Measurements from ENCODE around the gene BIRC3. TPM values are rescaled to one million over a fixed set of nuclear protein-coding genes. Genes with fewer than 3 reads are reported as not detected.
"Not testable (repeated sequence)": the region's sequence is repeated elsewhere in the genome, so short reads cannot be mapped to it uniquely, and the experiment has no call there.

BIRC3 gene
- total and polyA plus RNA-seq, 8 donors, result 4.8 to 47.3 (median 8.2) TPM

DNA sequence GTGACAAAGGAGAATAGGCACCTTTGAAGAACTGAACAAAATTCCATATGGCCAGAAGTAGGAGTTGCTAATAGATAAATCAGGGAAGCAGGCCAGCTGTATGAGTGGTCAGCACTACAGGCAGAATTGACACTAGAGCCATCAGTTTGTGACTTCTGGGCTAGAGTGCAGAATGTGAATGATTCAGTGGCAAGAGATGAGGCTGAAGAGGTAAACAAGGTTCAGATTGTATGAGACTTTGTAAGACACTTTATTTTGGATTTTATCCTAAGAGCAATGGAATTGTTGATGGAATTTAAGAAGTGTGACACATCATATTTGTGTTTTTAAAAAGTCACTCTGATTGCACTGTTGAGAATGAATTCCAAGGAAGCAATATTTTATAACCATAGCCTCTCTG, 12.9 kb downstream of the BIRC3 start:
- TF ChIP-seq CTCF (IDR thresholded peaks at IDR 0.05), result no peak
- intact Hi-C loops (cut with DNase I), result no loop called here
- H3K9me3 ChIP-seq, result no peaks in the 10 kb centered on the region
- H3K4me1 ChIP-seq, result no peaks in the 10 kb centered on the region
- no peak for FAIRE-seq
- ATAC-seq, result no peak
- H3K27me3 ChIP-seq, result no peaks in the 10 kb centered on the region
- H3K36me3 ChIP-seq, result peaks cover 0 to 40% (median 6%) of the 10 kb centered on the region in 3 donors
- DNase-seq, result no peak
- H3K27ac ChIP-seq, result no peak overlapping the region
- no peak overlapping the region for H3K4me3 ChIP-seq

DNA sequence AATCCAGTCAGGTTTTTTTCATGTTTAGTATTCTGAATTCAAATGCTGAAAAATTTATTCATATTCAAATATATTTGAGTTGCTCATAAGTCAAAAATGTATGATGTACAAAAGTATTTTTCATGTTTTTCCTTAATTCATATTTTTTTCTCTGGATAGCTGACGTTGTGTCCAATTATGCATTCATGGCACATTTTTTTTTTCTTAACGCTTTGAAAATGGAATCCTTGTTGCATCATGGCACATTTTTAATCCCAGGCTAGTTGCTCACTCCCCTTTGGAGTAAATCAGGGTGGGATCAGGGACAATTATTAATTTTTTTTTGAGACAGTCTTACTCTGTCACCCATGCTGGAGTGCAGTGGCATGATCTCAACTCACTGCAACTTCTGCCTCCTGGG, 14.1 kb downstream of the BIRC3 start:
- no peak for FAIRE-seq
- TF ChIP-seq CTCF (IDR thresholded peaks at IDR 0.05), result no peak
- intact Hi-C loops (cut with DNase I), result no loop called here
- Histone ChIP-seq H3K4me3 (no peak overlapping the region), H3K27me3 (no peaks in the 10 kb centered on the region), H3K27ac (no peak overlapping the region), H3K36me3 (peaks cover 0 to 40% (median 6%) of the 10 kb centered on the region in 3 donors), H3K4me1 (no peaks in the 10 kb centered on the region), H3K9me3 (no peaks in the 10 kb centered on the region)
- no peak for DNase-seq
- ATAC-seq, result no peak
- WGBS, 2 donors, result 73 to 85% methylated on average over 2 of the region's 2 CpGs

GRCh38 chr11:102332611-102332994, 15.3 kb downstream of the BIRC3 start:
- DNase-seq (no peak), FAIRE-seq (no peak), ATAC-seq (no peak)
- Histone ChIP-seq H3K4me1 (no peaks in the 10 kb centered on the region), H3K9me3 (no peaks in the 10 kb centered on the region), H3K27me3 (no peaks in the 10 kb centered on the region), H3K27ac (no peak overlapping the region), H3K4me3 (no peak overlapping the region), H3K36me3 (peaks cover 0 to 40% (median 6%) of the 10 kb centered on the region in 3 donors)
- WGBS, 2 donors, result 83 to 84% methylated on average over 1 of the region's 1 CpG
- intact Hi-C loops (cut with DNase I), result no loop called here
- no peak for TF ChIP-seq CTCF (IDR thresholded peaks at IDR 0.05)

DNA sequence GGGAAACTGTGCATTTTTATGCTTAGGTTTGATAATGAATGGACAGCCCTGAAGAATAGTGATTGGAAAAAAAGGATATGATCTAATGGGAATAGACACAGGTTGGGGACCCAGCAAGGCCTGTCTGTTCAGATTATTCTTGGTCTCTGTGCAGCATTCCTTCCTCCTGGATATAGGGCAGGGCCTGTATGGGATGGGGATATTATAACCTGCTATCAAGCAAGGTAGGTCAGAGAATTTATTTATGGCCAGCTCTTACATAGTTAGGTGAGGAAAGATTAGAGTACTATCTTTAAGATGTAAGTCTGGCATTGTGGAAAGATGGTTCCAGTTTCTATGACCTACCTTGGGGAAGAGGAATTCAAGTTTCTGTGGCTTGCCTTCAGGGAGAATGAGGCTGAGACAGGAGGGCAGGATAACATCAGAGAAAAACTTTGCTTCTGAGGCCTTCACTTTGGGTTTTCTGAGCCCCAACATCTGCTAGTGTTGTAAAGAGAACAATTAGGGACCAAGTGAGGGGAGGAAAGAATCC, 21.3 kb downstream of the BIRC3 start:
- no peaks in the 10 kb centered on the region for H3K36me3 ChIP-seq
- no peak for FAIRE-seq
- no peak overlapping the region for H3K4me3 ChIP-seq
- H3K4me1 ChIP-seq, result no peaks in the 10 kb centered on the region
- no peaks in the 10 kb centered on the region for H3K9me3 ChIP-seq
- DNase-seq, result no peak
- no peak for ATAC-seq
- H3K27me3 ChIP-seq, result no peaks in the 10 kb centered on the region
- no peak overlapping the region for H3K27ac ChIP-seq
- no peak for TF ChIP-seq CTCF (IDR thresholded peaks at IDR 0.05)
- intact Hi-C loops (cut with DNase I), result no loop called here

DNA sequence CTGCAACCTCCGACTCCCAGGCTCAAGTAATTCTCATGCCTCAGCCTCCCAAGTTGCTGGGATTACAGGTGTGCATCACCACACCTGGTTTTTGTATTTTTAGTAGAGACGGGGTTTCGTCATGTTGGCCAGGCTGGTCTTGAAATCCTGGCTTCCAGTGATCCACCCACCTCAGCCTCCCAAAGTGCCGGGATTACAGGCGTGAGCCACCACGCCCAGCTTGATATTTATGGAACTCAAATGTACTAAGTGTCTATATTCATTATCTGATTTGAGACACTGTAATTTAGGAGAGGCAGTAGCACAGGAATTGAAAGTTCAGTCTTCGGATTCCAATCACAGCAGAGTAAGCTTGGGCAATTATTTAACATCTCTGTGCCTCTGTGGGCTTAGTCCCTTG, 24.0 kb downstream of the BIRC3 start:
- H3K9me3 ChIP-seq, H3K36me3 ChIP-seq, H3K4me3 ChIP-seq, FAIRE-seq, H3K27me3 ChIP-seq, H3K4me1 ChIP-seq, DNase-seq, H3K27ac ChIP-seq: not testable (repeated sequence)
- intact Hi-C loops (cut with DNase I), result loop anchor here in 1 of 3 donors (5.0 kb wide), 1 partner anchor 156 kb away; no protein-coding TSS in a partner anchor
- 66 to 70% methylated on average over 7 of the region's 7 CpGs for WGBS, 2 donors
- peak in 1 of 4 donors; percentile 5 for ATAC-seq
